Amygdala (tissue), 56 donors: ENCODE results near the gene HNRNPH2.

ENCODE experiments used
- DNase-seq, 56 donors: peaks; one replicate each; lab custom pipeline; 2025; lab: John Stamatoyannopoulos, UW

Gene HNRNPH2

GRCh38 chrX:101449279-101449678, 41.3 kb downstream of the HNRNPH2 start:
- DNase-seq, result no peak

GRCh38 chrX:101450085-101450484, 42.1 kb downstream of the HNRNPH2 start:
- no peak for DNase-seq

- DNase-seq, result peak in 9 of 56 donors; percentile 0 to 15 (median 3)
These were observed 42.9 kb downstream of the HNRNPH2 start for GRCh38 chrX:101450961-101451360.

GRCh38 chrX:101452056-101452455, 44.0 kb downstream of the HNRNPH2 start:
- DNase-seq, result no peak

- DNase-seq, result no peak
These were observed 52.6 kb downstream of the HNRNPH2 start for GRCh38 chrX:101460669-101461068.

- peak in 1 of 56 donors; percentile 0 for DNase-seq
These were observed 54.9 kb downstream of the HNRNPH2 start for GRCh38 chrX:101462892-101463291.
